Kidney epithelial cell (primary cell): ENCODE results near the gene RPTOR. TPM values are rescaled to one million over a fixed set of nuclear protein-coding genes. Genes with fewer than 3 reads are reported as not detected.

Experiments
- DNase-seq: peaks from one replicate; pipeline ENCODE4 v3.0.0-alpha.2; 2010; ENCODE audit warnings: low read depth
- H3K27me3 ChIP-seq: 2 replicates; pipeline ENCODE4 v1.6.0; 2011; ENCODE audit warnings: low read length; ENCODE audit not compliant: control insufficient read depth, insufficient read depth
- H3K36me3 ChIP-seq: 2 replicates; pipeline ENCODE4 v1.5.1; 2011; ENCODE audit warnings: low read length; ENCODE audit not compliant: control insufficient read depth, insufficient read depth
- H3K4me3 ChIP-seq: 2 replicates; pipeline ENCODE4 v1.5.1; 2011; ENCODE audit warnings: low read depth, mild to moderate bottlenecking, control low read depth, low read length
- total RNA-seq: library from RNA; depleted of rRNA; stranded (reverse); fragments of >200 nt; gene quantifications from 2 replicates; pipeline ENCODE4 v1.2.3, GENCODE V29; 2015
- TF ChIP-seq, protein P1 (sequence below): IDR thresholded peaks from 2 replicates; pipeline ENCODE4 v1.5.1; 2011; ENCODE audit warnings: mild to moderate bottlenecking, moderate library complexity, low read length, control low read depth, inconsistent platforms; ENCODE audit not compliant: insufficient read depth, poor library complexity, severe bottlenecking

RPTOR gene
- total RNA-seq, 1 donor from 2014 or later: 22.7 TPM

GRCh38 chr17:81002013-81002384, 457.4 kb downstream of the RPTOR start:
- DNase-seq: no peak
- Histone ChIP-seq H3K27me3 (peaks cover 32% of the 10 kb centered on the region), H3K36me3 (no peaks in the 10 kb centered on the region), H3K4me3 (no peak overlapping the region)
- TF ChIP-seq, protein P1, sequence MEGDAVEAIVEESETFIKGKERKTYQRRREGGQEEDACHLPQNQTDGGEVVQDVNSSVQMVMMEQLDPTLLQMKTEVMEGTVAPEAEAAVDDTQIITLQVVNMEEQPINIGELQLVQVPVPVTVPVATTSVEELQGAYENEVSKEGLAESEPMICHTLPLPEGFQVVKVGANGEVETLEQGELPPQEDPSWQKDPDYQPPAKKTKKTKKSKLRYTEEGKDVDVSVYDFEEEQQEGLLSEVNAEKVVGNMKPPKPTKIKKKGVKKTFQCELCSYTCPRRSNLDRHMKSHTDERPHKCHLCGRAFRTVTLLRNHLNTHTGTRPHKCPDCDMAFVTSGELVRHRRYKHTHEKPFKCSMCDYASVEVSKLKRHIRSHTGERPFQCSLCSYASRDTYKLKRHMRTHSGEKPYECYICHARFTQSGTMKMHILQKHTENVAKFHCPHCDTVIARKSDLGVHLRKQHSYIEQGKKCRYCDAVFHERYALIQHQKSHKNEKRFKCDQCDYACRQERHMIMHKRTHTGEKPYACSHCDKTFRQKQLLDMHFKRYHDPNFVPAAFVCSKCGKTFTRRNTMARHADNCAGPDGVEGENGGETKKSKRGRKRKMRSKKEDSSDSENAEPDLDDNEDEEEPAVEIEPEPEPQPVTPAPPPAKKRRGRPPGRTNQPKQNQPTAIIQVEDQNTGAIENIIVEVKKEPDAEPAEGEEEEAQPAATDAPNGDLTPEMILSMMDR: no peak

- peaks cover 32% of the 10 kb centered on the region for H3K27me3 ChIP-seq
- DNase-seq: no peak
- H3K4me3 ChIP-seq: no peak overlapping the region
- H3K36me3 ChIP-seq: no peaks in the 10 kb centered on the region
- TF ChIP-seq, protein P1: no peak
These were observed 458.0 kb downstream of the RPTOR start for GRCh38 chr17:81002409-81003361.

DNA sequence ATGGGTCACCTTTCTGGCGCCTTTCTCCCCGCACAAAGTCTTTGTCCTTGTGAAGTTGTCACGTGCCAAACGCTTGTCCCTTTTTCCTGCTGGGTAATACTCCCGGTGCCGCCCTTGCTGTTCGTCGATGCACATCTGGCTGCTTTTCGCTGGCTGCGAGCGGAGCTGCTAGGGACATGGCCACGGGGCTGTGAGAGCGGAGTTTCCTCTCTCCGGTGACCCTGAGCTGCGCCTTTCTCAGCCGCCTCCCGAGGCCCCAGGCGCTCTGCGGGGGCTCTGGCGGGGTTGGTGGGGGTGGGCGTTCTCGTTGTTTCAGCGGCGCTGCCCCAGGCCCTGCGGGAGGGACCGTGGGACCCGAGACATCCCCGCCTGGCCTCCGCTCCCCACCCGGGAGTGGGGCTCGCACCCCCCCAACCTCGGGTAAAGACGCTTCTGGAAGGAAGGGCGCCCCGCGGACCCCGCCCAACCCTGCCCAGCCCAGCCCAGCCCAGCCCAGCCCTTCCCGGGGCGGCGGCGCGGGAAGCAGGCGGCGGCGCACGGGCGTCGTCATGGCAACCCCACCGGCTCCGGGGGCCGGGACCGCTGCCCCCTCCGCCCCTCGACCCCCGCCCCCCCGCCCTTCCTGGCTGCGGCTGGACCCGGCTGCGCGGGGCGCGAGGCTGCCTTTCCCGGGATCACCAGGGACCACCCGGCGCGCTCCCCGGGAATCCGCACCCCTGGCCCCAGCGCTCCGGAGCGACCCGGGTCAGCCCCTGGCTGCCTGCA, 459.3 kb downstream of the RPTOR start:
- Histone ChIP-seq H3K27me3 (peaks cover 35% of the 10 kb centered on the region), H3K4me3 (no peak overlapping the region), H3K36me3 (no peaks in the 10 kb centered on the region)
- TF ChIP-seq, protein P1: no peak
- DNase-seq: no peak

GRCh38 chr17:81006891-81007290, 462.3 kb downstream of the RPTOR start:
- peaks cover 35% of the 10 kb centered on the region for H3K27me3 ChIP-seq
- TF ChIP-seq, protein P1: no peak
- no peak overlapping the region for H3K4me3 ChIP-seq
- DNase-seq: no peak
- H3K36me3 ChIP-seq: no peaks in the 10 kb centered on the region

DNA sequence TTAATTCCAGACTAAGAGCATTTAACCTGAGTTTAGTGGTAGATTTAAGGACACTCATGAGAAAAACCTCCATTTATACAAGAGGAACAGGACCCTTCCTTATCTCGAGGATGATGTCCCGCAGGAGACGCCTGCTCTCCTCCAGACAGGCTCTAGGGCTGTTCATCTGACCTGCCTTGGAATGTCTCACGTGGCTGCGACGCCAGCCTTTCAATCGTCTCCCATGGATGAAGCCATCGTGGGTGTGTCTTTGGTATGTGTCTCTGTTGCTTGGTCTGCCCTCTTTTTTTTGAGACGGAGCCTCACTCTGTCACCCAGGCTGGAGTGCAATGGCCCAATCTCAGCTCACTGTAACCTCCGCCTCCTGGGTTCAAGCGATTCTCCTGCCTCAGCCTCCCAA, 463.5 kb downstream of the RPTOR start:
- Histone ChIP-seq H3K27me3 (peaks cover 27% of the 10 kb centered on the region), H3K36me3 (no peaks in the 10 kb centered on the region), H3K4me3 (no peak overlapping the region)
- TF ChIP-seq, protein P1: no peak
- no peak for DNase-seq
